HG02840 (cell line): Measurements from ENCODE around the gene MYOZ1.

ENCODE experiments used
- ATAC-seq: cut with Tn5 transposase; IDR thresholded peaks from one replicate; pipeline ENCODE4 v1.9.1; 2021; ENCODE audit warnings: mild to moderate bottlenecking, moderate library complexity, moderate number of reproducible peaks; ENCODE audit not compliant: unreplicated experiment, low FRiP score

MYOZ1 gene

GRCh38 chr10:73609116-73609515 lies 32.2 kb downstream of the MYOZ1 start:
- no peak for ATAC-seq

- no peak for ATAC-seq
Measured at GRCh38 chr10:73601486-73601921, 39.8 kb downstream of the MYOZ1 start.

DNA sequence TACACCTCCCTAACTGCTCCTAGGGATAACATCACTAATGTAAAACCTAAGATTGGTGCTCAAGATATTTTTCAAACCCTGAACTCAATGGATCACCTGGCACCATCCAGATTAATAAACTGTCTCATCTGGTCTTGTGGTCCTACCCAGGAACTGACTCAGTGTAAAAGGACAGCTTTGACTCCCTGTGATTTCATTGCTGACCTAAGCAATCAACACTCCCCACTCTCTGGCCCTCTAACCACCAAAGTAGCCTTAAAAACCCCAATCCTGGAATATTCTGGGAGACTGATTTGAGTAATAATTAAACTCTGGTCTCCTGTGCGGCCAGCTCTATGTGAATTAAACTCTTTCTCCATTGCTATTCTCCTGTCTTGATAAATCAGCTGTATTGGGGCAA lies 43.9 kb downstream of the MYOZ1 start:
- no peak for ATAC-seq

DNA sequence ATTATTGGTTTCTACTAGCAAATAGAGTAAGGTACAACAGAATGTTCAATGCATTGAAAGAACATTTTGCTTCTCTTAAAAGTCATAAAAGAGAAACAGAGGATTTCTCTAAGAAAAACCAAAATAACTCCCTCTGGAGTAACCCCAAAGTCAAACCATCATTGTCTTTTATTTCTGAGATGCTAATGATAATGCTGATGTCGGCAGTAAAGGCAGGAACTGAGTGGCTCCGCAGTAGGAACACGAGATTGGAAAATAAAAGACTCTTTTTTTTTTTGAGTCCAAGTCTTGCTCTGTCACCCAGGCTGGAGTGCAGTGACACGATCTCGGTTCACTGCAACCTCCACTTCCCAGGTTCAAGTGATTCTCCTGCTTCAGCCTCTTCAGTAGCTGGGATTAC lies 47.5 kb downstream of the MYOZ1 start:
- ATAC-seq, result no peak

- ATAC-seq, result no peak
Measured at GRCh38 chr10:73593110-73593509, 48.2 kb downstream of the MYOZ1 start.

- no peak for ATAC-seq
Measured at GRCh38 chr10:73591935-73592699, 49.2 kb downstream of the MYOZ1 start.

DNA sequence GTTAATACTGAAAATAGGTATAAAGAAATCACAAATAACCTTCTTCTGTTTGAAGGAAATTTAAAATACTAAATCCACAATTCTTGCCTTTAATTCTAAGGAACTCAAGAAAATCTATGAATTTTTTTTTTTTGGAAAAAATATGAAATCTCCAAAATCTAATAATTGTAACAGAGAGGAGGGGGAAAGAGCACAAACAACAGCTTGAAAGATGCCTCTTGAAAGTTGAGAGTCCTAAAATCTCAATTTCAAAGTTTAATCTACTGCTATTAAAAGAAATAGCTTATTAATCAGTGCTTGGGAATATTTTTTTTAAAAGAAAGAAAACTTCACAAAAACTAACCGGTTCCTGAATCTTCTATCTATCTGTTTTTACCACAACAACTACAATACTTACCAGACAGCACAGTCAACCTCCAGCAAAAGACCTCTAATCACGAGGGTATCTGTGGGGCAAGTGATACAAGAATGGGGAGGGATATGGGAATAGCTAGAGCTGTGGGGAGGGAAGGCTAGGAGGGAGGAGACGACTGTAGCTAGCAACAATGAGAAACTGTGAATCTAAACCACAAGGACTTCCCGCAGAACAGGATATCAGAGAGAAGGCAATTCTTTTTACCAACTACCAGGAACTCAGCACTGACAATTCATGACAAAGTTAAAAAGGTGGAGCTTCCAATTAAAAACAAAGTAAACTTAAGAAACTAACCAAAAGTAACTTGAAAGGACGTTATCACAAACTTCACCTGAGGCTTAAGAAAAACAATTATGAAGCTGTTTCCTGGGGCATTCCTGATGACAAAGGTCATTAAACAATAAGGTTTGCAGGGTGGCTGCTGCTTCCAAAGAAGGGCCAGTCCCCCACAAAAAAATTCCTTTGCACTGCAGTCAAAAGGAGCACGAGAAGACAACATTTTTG lies 50.1 kb downstream of the MYOZ1 start, which contains the start of gene USP54:
Gene USP54, minus strand, starts transcription at position 462 of the 919 bp plus-strand sequence. CDS start 15,684 bp downstream, outside the sequence.
- ATAC-seq, result no peak

- ATAC-seq, result no peak
Measured at GRCh38 chr10:73589563-73590126, 51.6 kb downstream of the MYOZ1 start.

DNA sequence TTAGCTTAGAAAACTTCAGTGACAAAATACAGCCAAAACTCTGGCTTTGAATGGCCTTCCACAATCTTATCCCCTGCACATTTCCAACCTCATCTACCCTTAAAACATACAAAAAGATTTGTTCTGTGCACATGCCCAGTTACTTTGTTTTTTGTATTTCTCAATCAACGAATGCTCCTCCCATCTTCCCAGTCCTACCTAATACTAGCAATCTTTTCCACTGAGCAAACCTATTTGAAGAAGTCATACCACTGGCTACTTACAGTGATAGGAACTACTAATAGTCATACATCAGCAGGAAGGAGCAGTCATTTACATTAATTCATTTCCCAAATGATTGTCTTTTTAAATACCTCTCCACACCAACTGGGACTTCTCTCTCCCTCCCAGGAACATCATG lies 52.6 kb downstream of the MYOZ1 start:
- ATAC-seq, result no peak

DNA sequence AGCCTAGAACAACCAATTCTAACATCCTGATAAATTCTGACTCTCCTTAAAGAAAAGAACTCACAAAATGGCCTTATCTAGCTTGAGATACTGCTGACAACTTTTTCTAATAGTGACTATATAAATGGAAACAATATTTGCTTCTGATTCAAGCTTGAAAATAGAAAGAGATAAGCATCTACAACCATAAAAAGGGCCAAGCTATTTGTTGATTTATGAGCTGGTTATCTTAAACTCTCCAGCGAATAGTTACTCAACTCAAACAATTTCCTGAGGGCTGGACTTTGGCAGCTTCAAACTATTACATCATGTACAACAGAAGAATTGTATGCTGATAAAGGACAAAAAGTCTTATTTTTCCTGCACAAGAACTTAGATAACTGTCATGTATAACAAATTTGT lies 54.7 kb downstream of the MYOZ1 start:
- no peak for ATAC-seq

- ATAC-seq, result no peak
Measured at GRCh38 chr10:73585327-73585726, 55.9 kb downstream of the MYOZ1 start.

DNA sequence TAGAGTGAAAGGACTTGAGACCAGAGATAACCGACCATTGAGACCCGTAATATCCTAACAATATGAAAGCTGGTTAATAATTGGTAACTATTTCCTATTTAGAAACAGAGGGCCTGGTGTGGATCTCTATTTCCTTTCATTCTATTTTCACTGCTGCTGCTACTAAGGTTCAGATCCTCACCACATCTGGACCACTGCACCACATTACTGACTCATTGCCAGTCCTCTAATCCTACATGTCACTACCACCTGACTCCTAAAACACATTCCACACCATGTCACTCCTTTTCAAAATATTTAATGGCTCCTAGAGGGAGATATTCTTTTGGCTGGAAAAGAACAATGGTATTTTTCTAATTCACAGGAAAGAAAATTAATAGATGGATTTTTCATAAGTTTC lies 56.5 kb downstream of the MYOZ1 start:
- ATAC-seq, result no peak

DNA sequence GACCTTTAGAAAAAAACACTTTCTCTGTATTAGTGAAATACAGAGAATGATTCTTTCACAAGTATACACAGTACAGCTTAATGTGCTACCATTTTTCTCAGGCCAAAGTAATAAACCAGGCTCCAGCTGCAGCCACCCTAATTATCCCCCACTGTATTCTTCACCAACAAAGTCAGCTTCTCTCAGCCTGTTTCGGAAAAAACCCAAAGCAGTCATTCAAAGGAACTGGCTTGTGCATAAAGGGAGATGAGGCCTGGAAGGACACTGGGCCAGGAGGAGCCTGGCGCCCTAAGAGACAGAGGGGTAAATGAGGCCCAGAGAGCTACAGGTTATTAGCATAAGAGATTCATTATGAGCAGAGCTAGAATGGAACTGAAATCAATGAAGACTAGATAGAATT lies 59.4 kb downstream of the MYOZ1 start:
- ATAC-seq, result no peak
